ENCODE data around the gene LYPD3. TPM values are rescaled to one million over a fixed set of nuclear protein-coding genes. Genes with fewer than 3 reads are reported as not detected.

Gene LYPD3
- total RNA-seq, 4 donors from 2014 or later: 0.47 to 26.4 (median 1.9) TPM; not detected in 1

DNA sequence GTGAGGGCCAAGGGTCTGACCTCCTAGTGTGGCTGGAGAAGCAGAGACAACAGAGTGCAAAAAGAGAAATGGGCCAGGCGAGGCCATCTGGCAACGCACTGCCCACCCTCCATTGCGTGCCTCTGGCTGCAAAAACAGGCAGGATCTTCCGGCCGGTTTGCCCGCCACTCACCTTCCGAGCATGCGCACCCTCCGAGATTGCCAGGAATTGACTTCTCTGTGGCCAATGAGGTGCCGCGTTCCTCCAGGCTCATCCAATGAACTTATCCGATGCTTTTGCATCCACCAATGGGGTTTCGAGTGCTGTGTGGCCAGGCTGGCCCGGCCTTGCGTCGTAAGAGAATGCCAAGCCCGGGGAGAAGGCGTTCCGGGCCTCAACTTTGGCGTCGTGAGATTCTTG is 50.9 kb downstream of the LYPD3 start, which contains the start of gene TEX101:
TSS of gene TEX101 (plus strand) at position 337 of the 400 bp plus-strand sequence. CDS start 1,030 bp downstream, outside the sequence.
- TF ChIP-seq CTCF (IDR thresholded peaks at IDR 0.05): no peak
- ATAC-seq (ENCODE audit: low FRiP score) (no peak), DNase-seq (ENCODE audit: low spot score) (no peak)

DNA sequence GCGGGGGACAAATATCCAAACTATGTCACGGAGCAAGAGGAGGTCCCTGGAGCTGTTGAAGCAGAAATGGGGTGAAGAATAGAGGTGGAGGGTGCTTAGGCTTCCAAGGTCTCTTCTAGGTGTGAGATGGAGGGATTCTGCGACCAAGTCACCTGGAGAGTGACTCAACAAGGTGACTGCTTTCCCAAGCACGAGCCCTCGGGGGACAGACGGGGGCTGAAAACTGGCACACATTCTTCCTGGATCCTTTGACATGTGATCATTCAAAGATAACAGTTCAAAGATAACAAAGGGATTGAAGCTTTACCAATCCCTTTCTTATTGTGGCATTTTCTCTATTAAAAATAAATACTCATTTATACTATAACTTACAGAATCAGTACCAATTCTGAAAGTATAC is 53.0 kb downstream of the LYPD3 start:
- DNase-seq (ENCODE audit: low spot score) (no peak), ATAC-seq (ENCODE audit: low FRiP score) (no peak)
- no peak for TF ChIP-seq CTCF (IDR thresholded peaks at IDR 0.05)

Other genes starting within 250 kb of the LYPD3 start
- gene PSG9, start 196.1 kb downstream of the LYPD3 start, total RNA-seq: not detected
- gene CD177, start 111.9 kb downstream of the LYPD3 start, total RNA-seq: 10 to 100 TPM in 1 of 4 donors, 1 to 10 TPM in 2, under 1 TPM in 1; 0.72 to 20.3 (median 3.5) TPM
- not detected for gene TEX101, start 50.7 kb downstream of the LYPD3 start, total RNA-seq
- 1 to 10 TPM; 2.0 to 8.7 (median 3.9) TPM for gene PHLDB3, start 39.1 kb upstream of the LYPD3 start, total RNA-seq
- gene ETHE1, start 61.6 kb upstream of the LYPD3 start, total RNA-seq: 10 to 100 TPM; 32.4 to 52.3 (median 41.3) TPM
- gene ZNF575, start 67.6 kb upstream of the LYPD3 start, total RNA-seq: under 1 TPM in 1 of 4 donors, not detected in 3; 0.47 TPM
- gene XRCC1, start 109.9 kb upstream of the LYPD3 start, total RNA-seq: 10 to 100 TPM; 13.0 to 24.1 (median 15.8) TPM
- gene PINLYP, start 110.2 kb upstream of the LYPD3 start, total RNA-seq: 10 to 100 TPM in 2 of 4 donors, 1 to 10 TPM in 2; 3.8 to 18.4 (median 8.6) TPM
- gene IRGQ, start 130.5 kb upstream of the LYPD3 start, total RNA-seq: 10 to 100 TPM; 14.4 to 24.0 (median 17.6) TPM
- 10 to 100 TPM; 12.3 to 15.0 (median 13.3) TPM for gene ZNF576, start 131.0 kb upstream of the LYPD3 start, total RNA-seq
- under 1 TPM in 3 of 4 donors, not detected in 1; 0.12 to 0.46 (median 0.38) TPM for gene SRRM5, start 146.5 kb upstream of the LYPD3 start, total RNA-seq
- 10 to 100 TPM; 15.4 to 22.1 (median 16.2) TPM for gene ZNF428, start 154.0 kb upstream of the LYPD3 start, total RNA-seq
- gene CADM4, start 174.2 kb upstream of the LYPD3 start, total RNA-seq: 1 to 10 TPM in 3 of 4 donors, under 1 TPM in 1; 0.79 to 3.5 (median 2.5) TPM
- gene PLAUR, start 204.6 kb upstream of the LYPD3 start, total RNA-seq: 100 to 1,000 TPM in 2 of 4 donors, 10 to 100 TPM in 2; 36.3 to 250 (median 88.0) TPM